Measurements from ENCODE around the gene ARHGAP32.
A peak's percentile ranks its signal among the peaks of the same experiment; 100 is the strongest.

GRCh38 chr11:128956401-128957201, 235.5 kb downstream of the ARHGAP32 start:
- TF ChIP-seq POLR2A (IDR thresholded peaks at IDR 0.05) = no peak
- TF ChIP-seq CTCF (IDR thresholded peaks at IDR 0.05) = peak; percentile 48 to 75 (median 68)
- no peak for TF ChIP-seq POLR2AphosphoS5 (IDR thresholded peaks at IDR 0.05)
- TF ChIP-seq EP300 (IDR thresholded peaks at IDR 0.05) = no peak
